Activated T-cell treated with anti-CD3 and anti-CD28 coated beads, Interleukin-2, amount 50 U/mL, for 4 hours (primary cell): ENCODE data around the gene SORBS1. TPM values are rescaled to one million over a fixed set of nuclear protein-coding genes. Genes with fewer than 3 reads are reported as not detected.

Source experiments
- ATAC-seq, 2 donors: fragments of 200-7000 bp; cut with Tn5 transposase; one replicate each; pipeline ENCODE4 v1.10.0; 2021
- DNase-seq: peaks from one replicate; pipeline ENCODE4 v3.0.0-alpha.2; 2020
- H3K27me3 Mint-ChIP-seq: one replicate; pipeline ENCODE4 v1.8.0; 2021; ENCODE audit warnings: low read depth, mixed read lengths
- H3K36me3 Mint-ChIP-seq: one replicate; pipeline ENCODE4 v1.8.0; 2022; ENCODE audit warnings: mixed read lengths; ENCODE audit not compliant: insufficient read depth
- H3K4me1 Mint-ChIP-seq: one replicate; pipeline ENCODE4 v1.8.0; 2021; ENCODE audit warnings: low read depth, mixed read lengths
- H3K4me3 Mint-ChIP-seq: one replicate; pipeline ENCODE4 v1.8.0; 2021; ENCODE audit warnings: mild to moderate bottlenecking, moderate library complexity, mixed read lengths
- H3K9me3 Mint-ChIP-seq: one replicate; pipeline ENCODE4 v1.8.0; 2021; ENCODE audit warnings: mixed read lengths
- total RNA-seq, 3 donors: library from RNA; stranded (reverse); gene quantifications; one replicate each; pipeline ENCODE4 v1.2.1, GENCODE V29; 2021

SORBS1 gene
- total RNA-seq, 3 donors from 2014 or later, result 0.32 to 0.46 (median 0.38) TPM

DNA sequence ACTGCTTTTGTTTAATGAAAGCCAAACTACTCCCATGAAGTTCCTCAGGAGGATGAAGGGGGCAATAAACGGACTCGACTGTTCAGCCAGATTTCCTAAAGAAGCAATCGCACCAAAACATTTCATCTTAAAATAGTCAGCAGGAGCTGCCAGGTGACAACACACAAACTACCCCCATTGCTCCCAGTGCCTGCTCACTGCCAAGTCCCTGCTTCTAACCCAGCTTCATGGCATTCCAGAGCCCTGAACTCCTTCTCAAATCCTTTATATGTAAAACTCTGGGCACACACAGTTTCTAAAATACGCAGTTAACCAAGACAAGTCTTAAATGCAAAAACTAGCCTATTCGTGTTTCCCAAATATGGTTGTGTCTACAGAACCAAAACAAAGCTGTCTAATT, 110.0 kb downstream of the SORBS1 start:
- Mint-ChIP-seq H3K4me1 (no peaks in the 10 kb centered on the region), H3K4me3 (no peak overlapping the region), H3K27me3 (peaks cover 4% of the 10 kb centered on the region), H3K9me3 (no peaks in the 10 kb centered on the region), H3K36me3 (no peaks in the 10 kb centered on the region)
- no peak for DNase-seq
- ATAC-seq, result no peak

DNA sequence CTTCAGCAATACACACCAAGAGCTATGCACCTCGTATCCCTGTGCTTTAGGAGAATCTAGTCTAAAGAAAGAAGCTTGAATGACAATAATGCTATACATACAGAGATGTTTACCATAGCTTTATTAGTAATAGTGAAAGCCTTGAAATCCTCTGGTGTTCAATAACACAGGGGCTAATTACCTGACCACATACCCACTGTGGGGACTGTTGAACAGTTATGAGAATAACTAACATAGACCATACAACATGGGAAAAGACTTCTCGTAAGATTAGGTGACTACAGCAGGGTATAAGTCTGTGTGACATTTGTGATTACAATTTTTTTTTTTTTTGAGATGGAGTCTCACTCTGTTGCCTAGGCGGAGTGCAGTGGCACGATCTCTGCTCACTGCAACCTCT, 111.0 kb downstream of the SORBS1 start:
- Mint-ChIP-seq H3K9me3 (no peaks in the 10 kb centered on the region), H3K4me1 (peaks cover 1% of the 10 kb centered on the region), H3K4me3 (no peak overlapping the region), H3K36me3 (no peaks in the 10 kb centered on the region), H3K27me3 (peaks cover 6% of the 10 kb centered on the region)
- DNase-seq (no peak), ATAC-seq (no peak)

- DNase-seq (no peak), ATAC-seq (no peak)
- no peaks in the 10 kb centered on the region for H3K36me3 Mint-ChIP-seq
- no peaks in the 10 kb centered on the region for H3K9me3 Mint-ChIP-seq
- H3K27me3 Mint-ChIP-seq, result peaks cover 4% of the 10 kb centered on the region
- peaks cover 1% of the 10 kb centered on the region for H3K4me1 Mint-ChIP-seq
- H3K4me3 Mint-ChIP-seq, result no peak overlapping the region
These were observed 113.5 kb downstream of the SORBS1 start for GRCh38 chr10:95447685-95448084.

GRCh38 chr10:95445837-95446486, 115.2 kb downstream of the SORBS1 start:
- Mint-ChIP-seq H3K36me3 (no peaks in the 10 kb centered on the region), H3K27me3 (peaks cover 4% of the 10 kb centered on the region), H3K4me3 (no peak overlapping the region), H3K9me3 (no peaks in the 10 kb centered on the region), H3K4me1 (peaks cover 5% of the 10 kb centered on the region)
- ATAC-seq, result peak; percentile 62 to 80
- no peak for DNase-seq

DNA sequence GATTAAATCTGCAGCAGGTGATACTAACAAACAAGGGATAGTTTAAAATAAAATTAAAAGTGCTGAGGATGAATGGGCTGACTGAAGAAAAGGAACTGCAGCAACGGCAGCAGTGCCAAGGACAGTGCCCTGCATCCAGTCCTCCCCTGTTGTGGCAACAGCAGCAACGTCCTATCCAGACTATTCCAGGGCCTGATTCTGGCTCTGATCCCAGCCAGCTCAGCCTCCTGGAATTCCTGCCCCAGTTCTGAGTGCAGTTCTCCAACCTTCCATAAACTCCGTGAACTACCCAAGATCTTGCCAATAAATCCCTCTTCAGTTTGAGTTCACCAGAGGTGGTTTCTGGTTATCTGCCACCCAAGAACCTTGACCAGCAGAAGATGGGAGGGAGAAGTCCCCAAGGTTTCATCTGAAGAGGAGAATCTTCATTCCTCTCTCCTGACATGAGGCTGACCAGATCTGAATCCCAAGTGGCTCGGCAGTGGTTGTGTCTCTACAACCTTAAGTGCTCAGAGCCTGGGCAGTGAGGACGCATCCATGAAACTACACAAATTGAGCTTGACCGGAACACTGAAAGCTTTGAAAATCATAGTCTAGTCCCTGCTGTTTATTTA, 115.8 kb downstream of the SORBS1 start:
- no peak for DNase-seq
- H3K36me3 Mint-ChIP-seq, result no peaks in the 10 kb centered on the region
- no peak for ATAC-seq
- H3K4me3 Mint-ChIP-seq, result no peak overlapping the region
- H3K27me3 Mint-ChIP-seq, result peaks cover 4% of the 10 kb centered on the region
- no peaks in the 10 kb centered on the region for H3K9me3 Mint-ChIP-seq
- H3K4me1 Mint-ChIP-seq, result peaks cover 8% of the 10 kb centered on the region

- Mint-ChIP-seq H3K4me1 (peaks cover 8% of the 10 kb centered on the region), H3K36me3 (no peaks in the 10 kb centered on the region), H3K4me3 (no peak overlapping the region), H3K27me3 (peaks cover 4% of the 10 kb centered on the region), H3K9me3 (no peaks in the 10 kb centered on the region)
- ATAC-seq, result no peak
- DNase-seq, result no peak
These were observed 116.4 kb downstream of the SORBS1 start for GRCh38 chr10:95444792-95445191.

- no peak overlapping the region for H3K4me3 Mint-ChIP-seq
- DNase-seq, result no peak
These were observed 117.5 kb downstream of the SORBS1 start for GRCh38 chr10:95443636-95444035.

GRCh38 chr10:95442341-95442740, 118.8 kb downstream of the SORBS1 start:
- ATAC-seq (no peak), DNase-seq (no peak)
- H3K9me3 Mint-ChIP-seq, result no peaks in the 10 kb centered on the region
- no peaks in the 10 kb centered on the region for H3K36me3 Mint-ChIP-seq
- H3K4me3 Mint-ChIP-seq, result no peak overlapping the region
- peaks cover 2% of the 10 kb centered on the region for H3K27me3 Mint-ChIP-seq
- H3K4me1 Mint-ChIP-seq, result peaks cover 8% of the 10 kb centered on the region

More at GRCh38 chr10:95443636-95444035, 117.5 kb downstream of the SORBS1 start:
- no peak for ATAC-seq
- Mint-ChIP-seq H3K36me3 (no peaks in the 10 kb centered on the region), H3K4me1 (peaks cover 8% of the 10 kb centered on the region), H3K9me3 (no peaks in the 10 kb centered on the region), H3K27me3 (peaks cover 4% of the 10 kb centered on the region)

- peaks cover 8% of the 10 kb centered on the region for H3K4me1 Mint-ChIP-seq
- peaks cover 2% of the 10 kb centered on the region for H3K27me3 Mint-ChIP-seq
These were observed 119.6 kb downstream of the SORBS1 start for GRCh38 chr10:95441547-95441923.

GRCh38 chr10:95440756-95441546, 120.2 kb downstream of the SORBS1 start:
- H3K4me1 Mint-ChIP-seq, result peaks cover 7% of the 10 kb centered on the region
- H3K27me3 Mint-ChIP-seq, result peaks cover under 1% of the 10 kb centered on the region
- no peaks in the 10 kb centered on the region for H3K9me3 Mint-ChIP-seq
- no peak overlapping the region for H3K4me3 Mint-ChIP-seq
- no peak for ATAC-seq
- DNase-seq, result no peak
- H3K36me3 Mint-ChIP-seq, result no peaks in the 10 kb centered on the region

More at GRCh38 chr10:95441547-95441923, 119.6 kb downstream of the SORBS1 start:
- H3K36me3 Mint-ChIP-seq, result no peaks in the 10 kb centered on the region
- no peak overlapping the region for H3K4me3 Mint-ChIP-seq
- DNase-seq, result no peak
- no peak for ATAC-seq
- no peaks in the 10 kb centered on the region for H3K9me3 Mint-ChIP-seq

- H3K27me3 Mint-ChIP-seq, result no peaks in the 10 kb centered on the region
These were observed 121.0 kb downstream of the SORBS1 start for GRCh38 chr10:95440038-95440725.

GRCh38 chr10:95438781-95439180, 122.4 kb downstream of the SORBS1 start:
- no peaks in the 10 kb centered on the region for H3K36me3 Mint-ChIP-seq
- peaks cover 7% of the 10 kb centered on the region for H3K4me1 Mint-ChIP-seq
- no peaks in the 10 kb centered on the region for H3K9me3 Mint-ChIP-seq
- ATAC-seq (no peak), DNase-seq (no peak)
- no peaks in the 10 kb centered on the region for H3K27me3 Mint-ChIP-seq
- no peak overlapping the region for H3K4me3 Mint-ChIP-seq

More at GRCh38 chr10:95440038-95440725, 121.0 kb downstream of the SORBS1 start:
- Mint-ChIP-seq H3K4me3 (no peak overlapping the region), H3K4me1 (peaks cover 7% of the 10 kb centered on the region), H3K9me3 (no peaks in the 10 kb centered on the region), H3K36me3 (no peaks in the 10 kb centered on the region)
- DNase-seq, result no peak
- no peak for ATAC-seq

- ATAC-seq (no peak), DNase-seq (no peak)
- Mint-ChIP-seq H3K4me1 (peaks cover 7% of the 10 kb centered on the region), H3K27me3 (no peaks in the 10 kb centered on the region), H3K9me3 (no peaks in the 10 kb centered on the region), H3K4me3 (no peak overlapping the region), H3K36me3 (no peaks in the 10 kb centered on the region)
These were observed 123.5 kb downstream of the SORBS1 start for GRCh38 chr10:95437669-95438068.

GRCh38 chr10:95435548-95436279, 125.5 kb downstream of the SORBS1 start:
- Mint-ChIP-seq H3K9me3 (no peaks in the 10 kb centered on the region), H3K27me3 (no peaks in the 10 kb centered on the region), H3K4me1 (peaks cover under 1% of the 10 kb centered on the region)

More at GRCh38 chr10:95435548-95436279, 125.5 kb downstream of the SORBS1 start:
- DNase-seq, result no peak
- Mint-ChIP-seq H3K36me3 (no peaks in the 10 kb centered on the region), H3K4me3 (no peak overlapping the region)
- no peak for ATAC-seq
